LoVo (cell line): ENCODE measurements around the gene APOBEC3B.
"Not testable (repeated sequence)": the region's sequence is repeated elsewhere in the genome, so short reads cannot be mapped to it uniquely, and the experiment has no call there.

ENCODE experiments used
- DNase-seq: peaks from one replicate; pipeline ENCODE4 v3.0.0-alpha.2; 2016; ENCODE audit warnings: low spot score

Gene APOBEC3B

DNA sequence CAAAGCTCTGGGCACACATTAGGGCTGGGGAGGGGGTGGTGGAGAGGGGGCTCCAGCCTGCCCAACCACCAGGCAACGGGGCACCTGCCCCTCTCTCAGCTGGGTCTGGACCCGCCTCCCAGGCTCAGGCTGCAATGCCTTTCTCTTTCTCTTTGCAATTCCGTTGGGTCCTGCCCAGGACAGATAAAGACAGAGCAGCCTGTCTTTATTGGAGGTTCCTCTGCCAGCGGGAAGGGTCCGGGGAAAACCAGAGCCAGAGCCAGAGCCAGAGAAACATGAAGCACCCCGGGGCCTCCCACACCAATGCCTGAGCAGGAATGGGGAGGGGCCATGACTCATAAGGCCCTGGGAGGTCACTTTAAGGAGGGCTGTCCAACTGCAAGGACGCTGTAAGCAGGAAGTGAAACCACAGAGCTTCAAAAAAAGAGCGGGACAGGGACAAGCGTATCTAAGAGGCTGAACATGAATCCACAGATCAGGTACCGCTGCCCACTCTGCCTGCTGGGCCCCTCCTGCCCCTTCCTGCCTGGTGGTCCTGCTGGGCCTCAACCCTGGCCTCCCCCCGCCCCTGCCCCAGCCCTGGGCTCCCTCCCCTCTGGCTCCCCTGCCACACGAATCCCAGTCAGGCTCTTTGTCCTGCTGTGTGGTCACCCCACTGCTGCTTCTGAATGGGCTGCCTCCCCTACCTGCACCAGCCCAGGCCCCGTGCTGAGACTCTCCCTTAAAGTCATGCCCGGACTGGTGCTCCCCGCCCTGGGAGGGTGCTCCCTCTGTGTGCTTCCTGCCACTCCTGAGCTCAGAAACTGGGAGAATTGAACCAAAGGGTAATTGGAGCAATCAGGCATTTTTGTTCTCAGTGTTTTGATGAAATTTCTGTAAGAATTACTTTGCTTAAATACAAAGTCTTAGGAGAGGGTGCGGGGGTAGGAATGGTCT is at the start of gene APOBEC3B:
Gene APOBEC3B (plus strand): TSS at position 356 of the 936 bp plus-strand sequence. CDS start 107 bp downstream, at position 463.
- peak; percentile 80 for DNase-seq

GRCh38 chr22:38935023-38935422 is 47.1 kb upstream of the APOBEC3B start:
- peak; percentile 99 for DNase-seq

- DNase-seq: no peak
Observed at GRCh38 chr22:38935616-38936015, 46.5 kb upstream of the APOBEC3B start.

- no peak for DNase-seq
Observed at GRCh38 chr22:38936562-38936961, 45.6 kb upstream of the APOBEC3B start.

DNA sequence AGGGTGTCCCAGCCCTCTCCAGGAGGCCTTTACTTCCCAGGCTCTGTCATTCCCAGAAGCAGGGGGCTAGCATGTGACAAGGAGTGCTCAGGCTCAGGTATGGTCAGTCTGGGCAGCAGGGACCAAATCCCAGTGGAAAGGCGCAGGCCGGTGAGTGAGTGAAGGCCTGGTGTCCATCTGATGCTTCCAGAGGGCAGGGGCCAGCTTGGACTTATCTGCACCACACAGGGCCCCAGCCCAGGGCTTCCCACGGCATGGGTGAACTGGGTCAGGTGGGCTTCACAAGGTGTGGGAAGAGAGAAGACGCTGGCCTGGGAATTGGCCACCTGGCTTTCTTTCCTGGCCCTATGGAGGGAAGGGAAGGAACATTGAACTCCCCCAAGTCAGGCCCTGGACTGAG is 45.1 kb upstream of the APOBEC3B start:
- DNase-seq: no peak

GRCh38 chr22:38937541-38937940 is 44.6 kb upstream of the APOBEC3B start:
- no peak for DNase-seq

DNA sequence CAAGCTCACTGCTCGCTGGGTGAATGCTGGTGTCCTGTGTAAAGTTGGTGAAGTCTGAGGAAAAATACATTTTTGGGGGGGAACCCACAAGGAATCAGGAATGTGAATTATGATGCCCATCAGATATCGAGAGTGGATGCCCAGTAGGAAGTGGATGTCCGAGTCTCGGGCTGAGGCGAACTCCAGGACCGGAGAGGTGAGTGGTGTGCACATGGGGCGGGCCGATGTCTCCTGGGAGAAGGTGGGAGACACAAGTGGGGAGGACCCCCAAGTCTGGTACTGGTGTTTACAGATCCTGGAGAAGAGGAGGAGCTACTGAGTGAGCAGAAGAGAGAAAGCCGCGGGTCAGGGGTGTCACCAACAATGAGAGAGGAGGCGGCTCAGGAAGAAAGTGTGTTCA is 43.9 kb upstream of the APOBEC3B start:
- no peak for DNase-seq

- no peak for DNase-seq
Observed at GRCh38 chr22:38938925-38939324, 43.2 kb upstream of the APOBEC3B start.

DNA sequence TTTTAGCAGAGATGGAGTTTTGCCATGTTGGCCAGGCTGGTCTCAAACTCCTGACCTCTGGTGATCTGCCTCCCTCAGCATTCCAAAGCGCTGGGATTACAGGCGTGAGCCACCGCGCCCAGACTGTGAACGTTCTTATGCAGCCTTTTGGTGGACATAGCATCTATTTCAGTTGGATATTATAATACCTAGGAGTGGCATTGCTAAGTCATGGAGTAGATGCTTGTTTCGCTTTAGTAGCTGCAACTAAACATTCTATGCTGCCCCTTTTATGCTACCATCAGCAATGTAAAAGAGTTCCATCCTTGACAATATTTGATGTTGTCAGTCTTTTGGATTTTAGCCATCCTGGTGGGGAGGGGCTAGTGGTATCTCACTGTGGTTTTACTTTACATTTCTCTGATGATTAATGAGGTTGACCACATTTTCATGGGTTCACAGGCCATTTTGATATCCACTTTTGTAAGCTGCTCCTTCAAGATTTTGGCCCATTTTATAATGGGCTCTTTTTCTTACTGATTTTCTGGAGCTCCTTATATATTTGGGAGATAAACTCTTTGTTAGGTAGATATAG is 41.2 kb upstream of the APOBEC3B start:
- no peak for DNase-seq

DNA sequence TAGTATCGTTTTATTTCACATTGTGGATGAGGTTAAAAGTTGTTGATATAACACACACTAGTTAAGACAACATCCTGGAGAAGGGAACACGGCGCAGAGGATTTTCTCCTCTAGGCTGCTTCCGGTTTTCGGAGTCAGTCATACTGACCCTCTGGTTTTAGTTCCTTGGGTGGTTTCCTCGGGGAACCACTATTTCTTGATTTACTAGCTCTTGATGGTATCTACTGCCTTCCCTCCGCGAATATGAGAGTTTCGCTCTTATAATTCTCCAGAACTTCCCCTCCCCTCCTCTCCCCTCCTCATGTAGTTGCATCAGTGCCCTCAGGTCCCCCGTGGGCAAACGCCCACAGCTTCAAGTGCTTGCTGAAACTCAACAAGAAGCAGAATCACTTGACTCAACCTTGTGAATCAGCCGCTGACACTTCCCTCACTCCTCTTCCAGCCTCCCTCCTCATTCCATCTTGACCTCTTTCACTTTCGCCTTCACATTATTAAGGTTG is 40.6 kb upstream of the APOBEC3B start:
- DNase-seq: no peak

GRCh38 chr22:38942702-38943101 is 39.4 kb upstream of the APOBEC3B start:
- DNase-seq: no peak

- no peak for DNase-seq
Observed at GRCh38 chr22:38943201-38943600, 38.9 kb upstream of the APOBEC3B start.

DNA sequence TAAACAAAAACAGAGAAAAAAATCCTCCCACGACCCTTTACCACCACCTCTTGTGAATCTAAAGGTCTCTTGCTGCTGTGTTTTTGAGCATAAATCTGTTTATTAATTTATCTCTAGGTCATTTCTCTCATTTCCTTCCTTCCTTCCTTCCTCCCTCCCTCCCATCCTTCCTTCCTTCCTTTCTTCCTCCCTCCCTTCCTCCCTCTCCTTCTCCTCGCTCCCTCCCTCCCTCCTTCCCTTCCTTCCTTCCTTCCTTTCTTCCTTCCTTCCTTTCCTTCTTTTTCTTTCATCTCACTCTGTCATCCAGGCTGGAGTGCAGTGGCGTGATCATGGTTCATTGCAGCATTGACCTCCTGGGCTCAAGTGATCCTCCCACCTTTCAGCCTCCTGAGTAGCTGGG is 38.3 kb upstream of the APOBEC3B start:
- DNase-seq: no peak

- no peak for DNase-seq
Observed at GRCh38 chr22:38944653-38945052, 37.5 kb upstream of the APOBEC3B start.

DNA sequence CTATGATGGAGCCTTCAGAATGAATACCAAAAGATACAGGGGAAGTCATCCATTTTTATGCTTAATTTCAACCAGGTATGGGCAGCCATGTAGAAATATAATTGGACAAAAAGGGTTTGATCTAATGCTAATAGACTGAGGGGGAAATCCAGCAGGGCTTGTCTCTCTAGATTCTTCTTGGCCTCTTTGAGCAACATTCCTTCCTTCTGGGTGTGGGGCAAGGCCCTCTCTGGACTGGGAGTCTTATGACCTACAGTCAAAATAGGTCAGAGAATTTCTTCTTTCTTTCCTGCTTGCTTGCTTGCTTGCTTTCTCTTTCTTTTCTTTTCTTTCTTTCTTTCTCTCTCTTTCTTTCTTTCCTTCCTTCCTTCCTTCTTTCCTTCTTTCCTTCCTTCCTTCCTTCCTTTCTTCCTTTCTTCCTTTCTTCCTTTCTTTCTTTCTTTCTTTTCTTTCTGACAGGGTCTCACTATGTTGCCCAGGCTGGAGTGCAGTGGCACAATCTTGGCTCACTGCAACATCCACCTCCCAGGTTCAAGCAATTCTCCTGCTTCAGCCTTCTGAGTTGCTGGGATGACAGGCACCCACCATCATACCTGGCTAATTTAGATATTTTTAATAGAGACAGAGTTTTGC is 36.3 kb upstream of the APOBEC3B start:
- DNase-seq: not testable (repeated sequence)

DNA sequence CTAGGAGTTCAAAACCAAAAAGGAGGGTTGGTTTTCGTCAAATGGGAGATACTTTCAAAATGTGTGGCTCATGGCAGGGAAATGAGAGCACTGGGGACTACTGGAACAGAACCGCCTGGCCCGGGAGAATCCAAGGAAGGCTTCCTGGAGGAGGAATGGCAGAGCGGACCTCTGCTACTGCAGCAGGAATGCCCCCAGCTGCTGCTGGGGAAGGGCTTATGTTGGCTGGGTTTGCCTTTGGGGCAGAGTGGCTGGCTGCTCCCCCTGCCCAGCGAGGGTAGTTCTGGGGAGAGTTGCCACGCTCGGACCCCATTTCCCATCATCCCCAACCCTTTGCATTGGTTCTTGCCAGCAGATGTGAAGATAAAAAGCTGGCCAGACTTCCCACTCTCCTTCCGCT is 35.4 kb upstream of the APOBEC3B start:
- no peak for DNase-seq

- no peak for DNase-seq
Observed at GRCh38 chr22:38947321-38948140, 34.6 kb upstream of the APOBEC3B start.

DNA sequence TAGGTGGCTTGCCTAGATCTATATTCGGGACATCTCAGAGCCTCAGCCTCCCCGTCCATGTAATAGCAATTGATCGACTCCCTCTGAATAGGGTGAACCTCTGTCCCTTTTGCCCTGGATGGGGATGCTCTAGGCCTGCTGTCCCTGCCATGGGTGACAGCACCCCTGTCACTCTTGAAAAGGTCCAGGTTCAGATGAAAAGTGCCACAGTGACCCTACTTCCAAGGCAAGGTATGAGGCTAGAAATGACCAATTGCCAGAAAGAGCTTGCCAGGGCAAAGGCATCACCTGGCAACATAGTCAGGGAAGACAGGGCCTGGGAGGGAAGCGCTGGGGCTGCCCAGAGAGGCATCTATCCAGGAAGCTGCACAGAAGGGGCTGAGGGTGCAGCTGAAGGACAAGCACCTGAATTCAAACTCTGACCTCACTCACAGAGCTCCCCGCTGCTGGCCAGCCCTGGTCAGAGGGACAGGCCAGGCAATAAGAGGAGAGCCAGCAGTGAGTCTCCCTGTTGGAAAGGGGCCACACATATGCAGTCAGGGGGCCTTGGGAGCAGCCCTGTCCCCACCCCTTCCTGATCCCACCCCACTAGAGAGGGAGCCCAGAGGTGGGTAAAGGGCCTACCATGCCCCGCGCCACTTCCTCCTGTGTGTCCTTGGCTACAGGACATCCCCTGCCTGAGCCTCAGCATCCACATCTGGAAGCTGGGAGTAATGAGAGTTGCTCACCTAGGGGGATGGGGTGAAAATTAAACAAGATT is 33.8 kb upstream of the APOBEC3B start:
- no peak for DNase-seq

DNA sequence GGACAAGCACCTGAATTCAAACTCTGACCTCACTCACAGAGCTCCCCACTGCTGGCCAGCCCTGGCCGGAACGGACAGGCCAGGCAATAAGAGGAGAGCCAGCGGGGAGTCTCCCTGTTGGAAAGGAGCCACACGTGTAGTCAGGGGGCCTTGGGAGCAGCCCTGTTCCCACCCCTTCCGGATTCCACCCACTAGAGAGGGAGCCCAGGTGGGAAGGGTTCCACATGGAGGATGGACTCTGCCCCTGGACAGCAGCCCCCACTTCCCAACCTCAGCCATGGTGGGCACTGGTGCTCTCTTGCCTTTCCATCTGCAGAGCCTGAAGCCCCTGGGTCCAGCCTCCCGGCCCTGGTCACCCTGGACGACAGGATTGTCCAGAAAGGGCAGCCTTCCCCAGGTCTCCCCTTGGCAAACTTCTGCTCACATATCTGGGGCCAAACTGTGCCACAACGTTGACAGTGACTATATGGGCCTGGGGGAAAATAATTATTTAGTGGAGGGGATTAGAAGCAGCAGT is 32.2 kb upstream of the APOBEC3B start:
- no peak for DNase-seq

DNA sequence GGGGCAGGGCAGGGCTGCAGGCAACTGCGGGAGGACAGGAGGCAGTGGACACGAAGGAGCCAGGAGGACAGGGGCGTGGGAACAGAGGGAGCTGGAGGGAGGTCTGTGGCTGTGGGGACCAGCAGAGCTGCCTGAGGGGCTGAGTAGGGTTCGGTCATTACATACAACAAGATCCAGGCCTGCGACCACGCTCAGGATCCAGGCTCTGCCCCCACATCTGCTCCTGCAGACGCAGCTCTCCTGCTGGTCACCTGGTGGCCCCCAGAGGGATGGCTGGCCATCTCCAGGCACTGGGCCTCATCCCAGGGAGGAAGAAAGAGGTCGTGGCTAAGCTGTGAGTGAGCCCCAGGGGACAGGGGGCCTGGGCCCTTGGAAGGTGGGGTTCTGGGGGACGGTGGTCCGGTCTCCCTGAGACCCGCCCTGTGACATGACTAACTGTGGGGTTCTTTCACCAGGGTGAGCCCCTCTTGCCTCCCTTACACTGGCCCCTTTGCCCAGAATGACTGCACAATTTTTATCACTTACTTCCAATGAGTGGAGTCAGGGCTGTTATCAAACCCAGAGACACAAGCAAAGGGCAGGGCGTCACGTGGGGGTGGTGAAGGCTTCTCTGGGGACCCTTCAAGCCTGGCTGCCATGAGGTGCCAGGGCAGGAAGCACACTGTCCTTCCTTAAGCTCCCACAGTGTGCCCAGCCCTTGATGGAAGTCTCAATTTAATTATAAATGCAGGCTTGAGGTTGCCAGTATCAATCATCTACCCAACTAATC is 31.4 kb upstream of the APOBEC3B start:
- no peak for DNase-seq
